Measurements from ENCODE around the gene PLRG1. TPM values are rescaled to one million over a fixed set of nuclear protein-coding genes. Genes with fewer than 3 reads are reported as not detected.

Gene PLRG1
- total RNA-seq, 4 donors from 2014 or later = 36.0 to 59.5 (median 44.8) TPM

- Histone ChIP-seq H3K27ac (no peak overlapping the region), H3K36me3 (no peaks in the 10 kb centered on the region), H3K9me3 (no peaks in the 10 kb centered on the region), H3K4me1 (peaks cover 15% of the 10 kb centered on the region), H3K27me3 (no peaks in the 10 kb centered on the region), H3K4me3 (no peak overlapping the region)
- no peak for TF ChIP-seq EP300 (IDR thresholded peaks at IDR 0.05)
- whole genome bisulfite sequencing = 43% methylated on average over 4 of the region's 4 CpGs
- DNase-seq (ENCODE audit: low spot score in 2 of 2) = no peak
These were observed 20.3 kb downstream of the PLRG1 start for GRCh38 chr4:154529728-154530519.

GRCh38 chr4:154528869-154529268 is 21.3 kb downstream of the PLRG1 start:
- DNase-seq (ENCODE audit: low spot score in 2 of 2) = no peak
- H3K27ac ChIP-seq = no peak overlapping the region
- H3K9me3 ChIP-seq = no peaks in the 10 kb centered on the region
- no peak overlapping the region for H3K4me3 ChIP-seq
- WGBS = 32% methylated on average over 2 of the region's 2 CpGs
- H3K4me1 ChIP-seq = peaks cover 15% of the 10 kb centered on the region
- H3K36me3 ChIP-seq = no peaks in the 10 kb centered on the region
- no peak for TF ChIP-seq POLR2AphosphoS5 (IDR thresholded peaks at IDR 0.05)
- TF ChIP-seq EP300 (IDR thresholded peaks at IDR 0.05) = no peak
- TF ChIP-seq CTCF (IDR thresholded peaks at IDR 0.05) = no peak
- no peak for TF ChIP-seq POLR2A (IDR thresholded peaks at IDR 0.05)
- H3K27me3 ChIP-seq = no peaks in the 10 kb centered on the region

- H3K27me3 ChIP-seq = no peaks in the 10 kb centered on the region
- DNase-seq (ENCODE audit: low spot score in 2 of 2) = no peak
- WGBS = 84% methylated on average over 4 of the region's 4 CpGs
- H3K4me1 ChIP-seq = peaks cover 15% of the 10 kb centered on the region
- H3K36me3 ChIP-seq = no peaks in the 10 kb centered on the region
- TF ChIP-seq EP300 (IDR thresholded peaks at IDR 0.05) (no peak), CTCF (IDR thresholded peaks at IDR 0.05) (no peak), POLR2A (IDR thresholded peaks at IDR 0.05) (no peak), POLR2AphosphoS5 (IDR thresholded peaks at IDR 0.05) (no peak)
- H3K4me3 ChIP-seq = no peak overlapping the region
- H3K9me3 ChIP-seq = no peaks in the 10 kb centered on the region
- H3K27ac ChIP-seq = no peak overlapping the region
These were observed 22.9 kb downstream of the PLRG1 start for GRCh38 chr4:154527308-154527707.

GRCh38 chr4:154526151-154526550 is 24.0 kb downstream of the PLRG1 start:
- 52% methylated on average over 2 of the region's 2 CpGs for WGBS
- Histone ChIP-seq H3K27me3 (no peaks in the 10 kb centered on the region), H3K4me3 (no peak overlapping the region), H3K27ac (no peak overlapping the region), H3K9me3 (no peaks in the 10 kb centered on the region), H3K4me1 (peaks cover 15% of the 10 kb centered on the region), H3K36me3 (no peaks in the 10 kb centered on the region)
- DNase-seq (ENCODE audit: low spot score in 2 of 2) = no peak
- TF ChIP-seq EP300 (IDR thresholded peaks at IDR 0.05) (no peak), POLR2A (IDR thresholded peaks at IDR 0.05) (no peak), CTCF (IDR thresholded peaks at IDR 0.05) (no peak), POLR2AphosphoS5 (IDR thresholded peaks at IDR 0.05) (no peak)

GRCh38 chr4:154521607-154522006 is 28.6 kb downstream of the PLRG1 start:
- H3K4me3 ChIP-seq = no peak overlapping the region
- H3K4me1 ChIP-seq = no peaks in the 10 kb centered on the region
- no peak for DNase-seq (ENCODE audit: low spot score in 2 of 2)
- H3K27ac ChIP-seq = no peak overlapping the region
- H3K9me3 ChIP-seq = no peaks in the 10 kb centered on the region
- TF ChIP-seq POLR2A (IDR thresholded peaks at IDR 0.05) (no peak), CTCF (IDR thresholded peaks at IDR 0.05) (no peak), POLR2AphosphoS5 (IDR thresholded peaks at IDR 0.05) (no peak), EP300 (IDR thresholded peaks at IDR 0.05) (no peak)
- H3K36me3 ChIP-seq = no peaks in the 10 kb centered on the region
- H3K27me3 ChIP-seq = no peaks in the 10 kb centered on the region
